GM12872 (cell line): ENCODE measurements around the gene PTPRN2.

ENCODE experiments used
- CTCF ChIP-seq: IDR thresholded peaks from 3 replicates; pipeline ENCODE4 v1.5.1; 2011; ENCODE audit warnings: low read depth, mild to moderate bottlenecking, low read length, moderate library complexity; ENCODE audit not compliant: insufficient read depth

The PTPRN2 gene

GRCh38 chr7:157618091-157618726, 969.4 kb downstream of the PTPRN2 start:
- TF ChIP-seq CTCF = no peak

DNA sequence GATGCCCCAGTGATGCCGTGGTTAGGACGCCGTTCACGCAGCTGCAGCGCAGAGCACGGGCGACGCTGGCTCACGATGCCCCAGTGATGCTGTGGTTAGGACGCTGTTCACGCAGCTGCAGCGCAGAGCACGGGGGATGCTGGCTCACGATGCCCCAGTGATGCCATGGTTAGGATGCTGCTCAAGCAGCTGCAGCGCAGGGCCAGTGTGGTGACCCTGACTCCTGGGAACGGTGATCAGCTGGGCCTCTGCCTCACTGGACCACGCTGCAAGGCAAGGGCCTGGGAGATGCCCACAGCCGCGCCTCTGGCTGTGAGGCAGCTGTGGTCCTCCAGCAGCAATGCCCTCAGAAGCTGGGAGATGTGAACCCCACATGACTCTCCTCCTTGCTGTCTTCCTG, 970.2 kb downstream of the PTPRN2 start:
- TF ChIP-seq CTCF = no peak

GRCh38 chr7:157616931-157617330, 970.7 kb downstream of the PTPRN2 start:
- no peak for TF ChIP-seq CTCF

- no peak for TF ChIP-seq CTCF
Observed at GRCh38 chr7:157616426-157616825, 971.2 kb downstream of the PTPRN2 start.

GRCh38 chr7:157615852-157616251, 971.8 kb downstream of the PTPRN2 start:
- no peak for TF ChIP-seq CTCF

- TF ChIP-seq CTCF = no peak
Observed at GRCh38 chr7:157615101-157615817, 972.4 kb downstream of the PTPRN2 start.

DNA sequence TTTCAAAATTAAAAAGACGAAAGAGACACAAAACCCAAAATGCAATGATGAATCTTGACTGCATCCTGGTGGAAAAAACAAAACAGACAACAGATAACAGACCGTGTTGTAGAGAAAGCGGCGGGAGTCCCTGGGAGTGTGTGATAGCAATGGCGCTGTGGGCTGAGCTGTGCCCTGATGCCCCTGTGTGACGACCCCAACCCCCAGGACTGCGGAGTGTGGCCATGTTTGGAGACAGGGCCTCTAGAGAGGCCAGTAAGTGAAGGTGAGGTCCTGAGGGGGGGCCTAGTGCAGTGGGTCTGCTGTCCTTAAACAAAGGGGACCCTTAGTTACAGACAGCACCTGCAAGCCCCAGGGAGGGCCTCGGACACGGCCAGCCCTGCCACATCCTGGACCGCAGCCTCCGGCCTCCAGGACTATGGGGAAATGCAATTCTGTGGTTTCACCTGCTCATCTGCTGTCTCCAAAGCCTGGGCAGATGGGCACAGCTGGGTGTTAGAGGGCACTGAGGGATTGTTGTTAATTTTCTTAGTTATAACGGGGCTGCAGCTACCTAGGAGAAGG, 973.1 kb downstream of the PTPRN2 start:
- no peak for TF ChIP-seq CTCF
